IPS-20b (cell line): Measurements from ENCODE around the gene HOXB13.

Source experiments
- H3K27ac ChIP-seq: one replicate; pipeline ENCODE4 v1.5.1; 2013; ENCODE audit warnings: low read length
- H3K27me3 ChIP-seq: 2 replicates; pipeline ENCODE4 v1.6.1; 2013; ENCODE audit warnings: mild to moderate bottlenecking, low read length, inconsistent platforms; ENCODE audit not compliant: insufficient read depth
- H3K36me3 ChIP-seq: 2 replicates; pipeline ENCODE4 v1.6.1; 2013; ENCODE audit warnings: low read depth, mild to moderate bottlenecking, inconsistent platforms, low read length, moderate library complexity; ENCODE audit not compliant: insufficient read depth
- H3K4me1 ChIP-seq: 2 replicates; pipeline ENCODE4 v1.6.1; 2013; ENCODE audit warnings: mild to moderate bottlenecking, control low read depth, inconsistent platforms, low read length, moderate library complexity; ENCODE audit not compliant: insufficient read depth
- H3K4me3 ChIP-seq: 2 replicates; pipeline ENCODE4 v1.5.1; 2013; ENCODE audit warnings: mild to moderate bottlenecking, low read length, inconsistent platforms
- H3K9ac ChIP-seq: 2 replicates; pipeline ENCODE4 v1.6.1; 2013; ENCODE audit warnings: low read depth, mild to moderate bottlenecking, inconsistent platforms, low read length, moderate library complexity
- H3K9me3 ChIP-seq: 2 replicates; pipeline ENCODE4 v1.6.1; 2013; ENCODE audit warnings: mild to moderate bottlenecking, low read depth, low read length, inconsistent platforms; ENCODE audit not compliant: insufficient read depth

Gene HOXB13

GRCh38 chr17:48731355-48731754 is 2.8 kb upstream of the HOXB13 start:
- peaks cover 100% of the 10 kb centered on the region for H3K27me3 ChIP-seq
- peaks cover 4% of the 10 kb centered on the region; the same call in 1 of the 2 replicates for H3K4me1 ChIP-seq
- no peak overlapping the region for H3K27ac ChIP-seq
- peaks cover 12% of the 10 kb centered on the region; the same call in 1 of the 2 replicates for H3K9me3 ChIP-seq
- H3K9ac ChIP-seq = no peak overlapping the region
- H3K36me3 ChIP-seq = no peaks in the 10 kb centered on the region
- H3K4me3 ChIP-seq = no peak overlapping the region

GRCh38 chr17:48730240-48730550 is 1.6 kb upstream of the HOXB13 start:
- Histone ChIP-seq H3K36me3 (no peaks in the 10 kb centered on the region), H3K9me3 (peaks cover 12% of the 10 kb centered on the region; the same call in 1 of the 2 replicates)

GRCh38 chr17:48729335-48730239 is 1.0 kb upstream of the HOXB13 start:
- peaks cover 12% of the 10 kb centered on the region; the same call in 1 of the 2 replicates for H3K9me3 ChIP-seq
- H3K4me3 ChIP-seq = no peak overlapping the region
- H3K36me3 ChIP-seq = no peaks in the 10 kb centered on the region
- peaks cover 4% of the 10 kb centered on the region; the same call in 1 of the 2 replicates for H3K4me1 ChIP-seq
- no peak overlapping the region for H3K9ac ChIP-seq
- H3K27me3 ChIP-seq = peaks cover 100% of the 10 kb centered on the region
- no peak overlapping the region for H3K27ac ChIP-seq

More at GRCh38 chr17:48730240-48730550, 1.6 kb upstream of the HOXB13 start:
- Histone ChIP-seq H3K9ac (no peak overlapping the region), H3K4me1 (peaks cover 4% of the 10 kb centered on the region; the same call in 1 of the 2 replicates), H3K27ac (no peak overlapping the region), H3K27me3 (peaks cover 100% of the 10 kb centered on the region), H3K4me3 (no peak overlapping the region)

- Histone ChIP-seq H3K36me3 (no peaks in the 10 kb centered on the region), H3K27me3 (peaks cover 100% of the 10 kb centered on the region), H3K4me3 (no peak overlapping the region)
Measured at GRCh38 chr17:48727415-48728175, 955 bp downstream of the HOXB13 start.

GRCh38 chr17:48726916-48727286 is 1.6 kb downstream of the HOXB13 start:
- Histone ChIP-seq H3K9me3 (peaks cover 12% of the 10 kb centered on the region; the same call in 1 of the 2 replicates), H3K27me3 (peaks cover 100% of the 10 kb centered on the region), H3K4me3 (no peak overlapping the region), H3K4me1 (peaks cover 2% of the 10 kb centered on the region; the same call in 1 of the 2 replicates), H3K27ac (no peak overlapping the region), H3K36me3 (no peaks in the 10 kb centered on the region), H3K9ac (no peak overlapping the region)

More at GRCh38 chr17:48727415-48728175, 955 bp downstream of the HOXB13 start:
- H3K4me1 ChIP-seq = peaks cover 3% of the 10 kb centered on the region; the same call in 1 of the 2 replicates
- no peak overlapping the region for H3K27ac ChIP-seq
- peaks cover 12% of the 10 kb centered on the region; the same call in 1 of the 2 replicates for H3K9me3 ChIP-seq
- H3K9ac ChIP-seq = no peak overlapping the region

GRCh38 chr17:48726114-48726915 is 2.2 kb downstream of the HOXB13 start:
- Histone ChIP-seq H3K9me3 (peaks cover 12% of the 10 kb centered on the region; the same call in 1 of the 2 replicates), H3K4me3 (no peak overlapping the region), H3K36me3 (no peaks in the 10 kb centered on the region), H3K9ac (no peak overlapping the region), H3K27ac (no peak overlapping the region), H3K4me1 (peaks cover 2% of the 10 kb centered on the region; the same call in 1 of the 2 replicates), H3K27me3 (peaks cover 100% of the 10 kb centered on the region)

- Histone ChIP-seq H3K9ac (no peak overlapping the region), H3K9me3 (peaks cover 12% of the 10 kb centered on the region; the same call in 1 of the 2 replicates), H3K4me1 (peaks cover 5% of the 10 kb centered on the region), H3K27me3 (peaks cover 100% of the 10 kb centered on the region), H3K27ac (no peak overlapping the region), H3K4me3 (no peak overlapping the region), H3K36me3 (no peaks in the 10 kb centered on the region)
Measured at GRCh38 chr17:48725288-48726064, 3.1 kb downstream of the HOXB13 start.

GRCh38 chr17:48725004-48725287 is 3.6 kb downstream of the HOXB13 start:
- H3K4me1 ChIP-seq = peaks cover 10% of the 10 kb centered on the region
- H3K9me3 ChIP-seq = peaks cover 12% of the 10 kb centered on the region; the same call in 1 of the 2 replicates
- H3K27me3 ChIP-seq = peaks cover 100% of the 10 kb centered on the region
- no peaks in the 10 kb centered on the region for H3K36me3 ChIP-seq
- H3K9ac ChIP-seq = no peak overlapping the region
- no peak overlapping the region for H3K4me3 ChIP-seq
- H3K27ac ChIP-seq = no peak overlapping the region

- peaks cover 100% of the 10 kb centered on the region for H3K27me3 ChIP-seq
- peaks cover 12% of the 10 kb centered on the region for H3K4me1 ChIP-seq
- H3K4me3 ChIP-seq = no peak overlapping the region
- peaks cover 10% of the 10 kb centered on the region; the same call in 1 of the 2 replicates for H3K9me3 ChIP-seq
- no peak overlapping the region for H3K27ac ChIP-seq
- H3K36me3 ChIP-seq = no peaks in the 10 kb centered on the region
- no peak overlapping the region for H3K9ac ChIP-seq
Measured at GRCh38 chr17:48724251-48725003, 4.1 kb downstream of the HOXB13 start.
